HepG2 (cell line): ENCODE data around the gene EPS8L3. TPM values are rescaled to one million over a fixed set of nuclear protein-coding genes. Genes with fewer than 3 reads are reported as not detected.

Experiments used
- MED13 ChIP-seq: sonication (generic); formaldehyde crosslinking; IDR thresholded peaks from 2 replicates; pipeline ENCODE4 v1.5.0; 2020; ENCODE audit warnings: missing genetic modification reagents
- NONO ChIP-seq, 2 experiments: fragments of 450-650 bp in 1 of 2; sonication (generic) in 1 of 2; formaldehyde crosslinking in 1 of 2; IDR thresholded peaks in 1 of 2; conservative IDR thresholded peaks in 1 of 2; 2 replicates each; pipeline versions ENCODE4 v1.6.1 to v1.8.0; 2017 to 2022; ENCODE audit warnings: mild to moderate bottlenecking in 1 of 2, missing genetic modification reagents in 1 of 2, moderate library complexity in 1 of 2
- SOX13 ChIP-seq, 3 experiments: fragments of 450-650 bp in 1 of 3; sonication (generic) in 1 of 3; formaldehyde crosslinking in 1 of 3; IDR thresholded peaks in 2 of 3; conservative IDR thresholded peaks in 1 of 3; 2 replicates each; pipeline versions ENCODE4 v1.5.0 to v1.6.1; 2016 to 2020; ENCODE audit warnings: antibody characterized with exemption in 1 of 3, mild to moderate bottlenecking in 1 of 3, missing compliant biosample characterization in 1 of 3, missing genetic modification reagents in 1 of 3, moderate library complexity in 1 of 3
- ZBTB7A ChIP-seq: sonication (generic); formaldehyde crosslinking; IDR thresholded peaks from 2 replicates; pipeline ENCODE4 v1.8.0; 2022; ENCODE audit warnings: mild to moderate bottlenecking, missing genetic modification reagents
- ZBTB7B ChIP-seq: sonication (generic); formaldehyde crosslinking; IDR thresholded peaks from 2 replicates; pipeline ENCODE4 v1.4.0; 2020; ENCODE audit warnings: missing genetic modification reagents
- ZMAT3 ChIP-seq: sonication (generic); formaldehyde crosslinking; conservative IDR thresholded peaks from 2 replicates; pipeline ENCODE4 v1.7.0; 2021; ENCODE audit warnings: missing genetic modification reagents
- ZNF160 ChIP-seq: sonication (generic); formaldehyde crosslinking; IDR thresholded peaks from 2 replicates; pipeline ENCODE4 v1.8.0; 2022; ENCODE audit warnings: mild to moderate bottlenecking, inconsistent platforms, missing genetic modification reagents
- ZNF292 ChIP-seq: sonication (generic); formaldehyde crosslinking; IDR thresholded peaks from 2 replicates; pipeline ENCODE4 v1.8.1; 2022; ENCODE audit warnings: mild to moderate bottlenecking, low read depth, missing genetic modification reagents, borderline replicate concordance
- ZNF552 ChIP-seq: sonication (generic); formaldehyde crosslinking; IDR thresholded peaks from 2 replicates; pipeline ENCODE4 v1.9.0; 2022; ENCODE audit warnings: missing genetic modification reagents, mild to moderate bottlenecking, borderline replicate concordance
- ZNF629 ChIP-seq: sonication (generic); formaldehyde crosslinking; conservative IDR thresholded peaks from 2 replicates; pipeline ENCODE4 v1.5.0; 2020; ENCODE audit warnings: missing genetic modification reagents
- ZNF83 ChIP-seq: sonication (generic); formaldehyde crosslinking; IDR thresholded peaks from 2 replicates; pipeline ENCODE4 v1.4.0; 2020; ENCODE audit warnings: missing genetic modification reagents, mild to moderate bottlenecking, borderline replicate concordance
- polyA plus RNA-seq, 8 experiments: library from polyadenylated mRNA; depleted of rRNA in 3 of 8; stranded (reverse) in 7 of 8; unstranded in 1 of 8; fragments of >200 nt; fragmentation: Illumina TruSeq in 4 of 8; extraction: Trizol in 4 of 8; gene quantifications; 2 replicates each; pipeline versions ENCODE4 v1.2.1 to v1.2.3, GENCODE V29; 2011 to 2016; ENCODE audit warnings: low read depth in 4 of 8, missing spikeins in 1 of 8, mixed read lengths in 1 of 8; ENCODE audit not compliant: insufficient read depth in 1 of 8
- total RNA-seq, 5 experiments: library from RNA; depleted of rRNA; stranded (reverse); fragments of >200 nt; fragmentation: Illumina TruSeq; extraction: Trizol; gene quantifications; 2 replicates each; pipeline ENCODE4 v1.2.3, GENCODE V29; 2016; ENCODE audit warnings: low read depth in 1 of 5
- TF ChIP-seq, protein P1 (sequence below), 2 experiments: fragments of 450-650 bp in 1 of 2; sonication (generic) in 1 of 2; formaldehyde crosslinking in 1 of 2; IDR thresholded peaks; 2 replicates each; pipeline versions ENCODE4 v1.6.1 to v1.8.0; 2016 to 2022; ENCODE audit warnings: antibody characterized with exemption in 1 of 2, mild to moderate bottlenecking in 1 of 2, missing genetic modification reagents in 1 of 2
- TF ChIP-seq, protein P2 (sequence below): sonication (generic); IDR thresholded peaks from 2 replicates; pipeline ENCODE4 v1.6.1; 2016; ENCODE audit warnings: low read depth, borderline replicate concordance

The EPS8L3 gene
- total and polyA plus RNA-seq, 2 of the 13 experiments (the other 11 are each of a cell fraction or from before 2014, with no cell fraction given) = 18.2 to 106 TPM

DNA sequence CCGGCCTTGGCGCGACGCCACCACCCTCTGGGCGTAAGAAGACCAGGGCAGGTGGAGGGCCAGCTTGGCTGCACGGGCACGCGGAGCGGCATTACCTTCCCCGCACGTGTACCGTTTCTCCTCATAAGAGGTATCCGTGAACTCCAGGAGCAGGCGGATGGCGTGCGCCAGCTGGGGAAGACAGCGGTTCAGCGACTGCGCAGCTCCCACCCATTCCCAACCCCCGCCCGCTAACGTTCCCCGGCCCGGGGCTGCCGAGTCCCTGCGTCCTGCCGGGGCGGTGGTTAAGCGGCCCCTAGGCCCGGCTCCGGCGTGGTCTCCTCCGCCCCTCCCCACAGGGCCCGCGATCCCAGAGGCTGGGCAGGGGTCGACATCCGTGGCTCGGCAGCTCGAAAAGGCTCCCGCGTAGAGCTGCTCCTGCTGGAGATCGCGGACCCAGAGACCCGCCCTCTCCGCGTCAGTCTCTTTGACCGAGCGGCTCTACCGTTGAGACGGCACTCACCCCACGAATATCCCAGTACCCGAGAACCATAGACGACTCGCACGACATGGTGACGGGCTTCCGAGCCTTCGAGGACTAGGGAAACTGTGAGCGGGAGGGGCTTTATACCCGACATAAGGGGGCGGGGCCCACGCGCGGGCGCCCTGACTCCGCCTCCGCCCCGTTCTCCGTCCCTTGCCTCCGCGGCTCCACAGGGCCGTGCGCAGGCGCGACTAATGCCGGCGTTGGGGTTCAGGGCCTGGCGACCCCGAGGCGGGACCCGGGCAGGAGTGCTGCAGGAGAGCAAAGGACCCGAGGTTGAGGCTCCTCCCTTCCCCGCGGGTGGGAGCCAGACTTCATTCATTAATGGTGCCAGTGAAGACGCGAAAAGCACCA lies 23.7 kb downstream of the EPS8L3 start (continued):
- TF ChIP-seq ZNF160 (CRISPR knock-in tag) = no peak
- TF ChIP-seq ZMAT3 (CRISPR knock-in tag) = peak; percentile 1; the same call in 1 of the 2 replicates
- TF ChIP-seq NONO (IDR thresholded peaks at IDR 0.05) = no peak
- peak; percentile 14; the same call in 1 of the 2 replicates for TF ChIP-seq NONO (CRISPR knock-in tag; conservative IDR thresholded peaks at IDR 0.05)
- TF ChIP-seq ZNF292 (CRISPR knock-in tag) = peak; percentile 11; the same call in 1 of the 2 replicates
- TF ChIP-seq ZBTB7B (CRISPR knock-in tag) = no peak
- 0 out of 2 replicates have a peak, but pooled peaks have one; percentile 36 for TF ChIP-seq ZNF552
- TF ChIP-seq, protein P1, sequence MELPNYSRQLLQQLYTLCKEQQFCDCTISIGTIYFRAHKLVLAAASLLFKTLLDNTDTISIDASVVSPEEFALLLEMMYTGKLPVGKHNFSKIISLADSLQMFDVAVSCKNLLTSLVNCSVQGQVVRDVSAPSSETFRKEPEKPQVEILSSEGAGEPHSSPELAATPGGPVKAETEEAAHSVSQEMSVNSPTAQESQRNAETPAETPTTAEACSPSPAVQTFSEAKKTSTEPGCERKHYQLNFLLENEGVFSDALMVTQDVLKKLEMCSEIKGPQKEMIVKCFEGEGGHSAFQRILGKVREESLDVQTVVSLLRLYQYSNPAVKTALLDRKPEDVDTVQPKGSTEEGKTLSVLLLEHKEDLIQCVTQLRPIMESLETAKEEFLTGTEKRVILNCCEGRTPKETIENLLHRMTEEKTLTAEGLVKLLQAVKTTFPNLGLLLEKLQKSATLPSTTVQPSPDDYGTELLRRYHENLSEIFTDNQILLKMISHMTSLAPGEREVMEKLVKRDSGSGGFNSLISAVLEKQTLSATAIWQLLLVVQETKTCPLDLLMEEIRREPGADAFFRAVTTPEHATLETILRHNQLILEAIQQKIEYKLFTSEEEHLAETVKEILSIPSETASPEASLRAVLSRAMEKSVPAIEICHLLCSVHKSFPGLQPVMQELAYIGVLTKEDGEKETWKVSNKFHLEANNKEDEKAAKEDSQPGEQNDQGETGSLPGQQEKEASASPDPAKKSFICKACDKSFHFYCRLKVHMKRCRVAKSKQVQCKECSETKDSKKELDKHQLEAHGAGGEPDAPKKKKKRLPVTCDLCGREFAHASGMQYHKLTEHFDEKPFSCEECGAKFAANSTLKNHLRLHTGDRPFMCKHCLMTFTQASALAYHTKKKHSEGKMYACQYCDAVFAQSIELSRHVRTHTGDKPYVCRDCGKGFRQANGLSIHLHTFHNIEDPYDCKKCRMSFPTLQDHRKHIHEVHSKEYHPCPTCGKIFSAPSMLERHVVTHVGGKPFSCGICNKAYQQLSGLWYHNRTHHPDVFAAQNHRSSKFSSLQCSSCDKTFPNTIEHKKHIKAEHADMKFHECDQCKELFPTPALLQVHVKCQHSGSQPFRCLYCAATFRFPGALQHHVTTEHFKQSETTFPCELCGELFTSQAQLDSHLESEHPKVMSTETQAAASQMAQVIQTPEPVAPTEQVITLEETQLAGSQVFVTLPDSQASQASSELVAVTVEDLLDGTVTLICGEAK (IDR thresholded peaks at IDR 0.05) = no peak
- TF ChIP-seq, protein P1 (CRISPR knock-in tag; IDR thresholded peaks at IDR 0.05) = peak; percentile 55
- peak; percentile 29; the same call in 1 of the 2 replicates for TF ChIP-seq MED13 (CRISPR knock-in tag)
- TF ChIP-seq ZNF83 (CRISPR knock-in tag) = peak; percentile 92; the same call in 1 of the 2 replicates
- TF ChIP-seq SOX13 (IDR thresholded peaks at IDR 0.05) = no peak
- peak in 1 of 2 experiments; percentile 25; a peak in 1 of 4 replicates for TF ChIP-seq SOX13 (CRISPR knock-in tag; conservative IDR thresholded peaks at IDR 0.05 in 1 of 2, IDR thresholded peaks at IDR 0.05 in 1 of 2)
- no peak for TF ChIP-seq ZNF629 (CRISPR knock-in tag)
- 0 out of 2 replicates have a peak, but pooled peaks have one; percentile 36 for TF ChIP-seq ZBTB7A (CRISPR knock-in tag)
- TF ChIP-seq, protein P2, sequence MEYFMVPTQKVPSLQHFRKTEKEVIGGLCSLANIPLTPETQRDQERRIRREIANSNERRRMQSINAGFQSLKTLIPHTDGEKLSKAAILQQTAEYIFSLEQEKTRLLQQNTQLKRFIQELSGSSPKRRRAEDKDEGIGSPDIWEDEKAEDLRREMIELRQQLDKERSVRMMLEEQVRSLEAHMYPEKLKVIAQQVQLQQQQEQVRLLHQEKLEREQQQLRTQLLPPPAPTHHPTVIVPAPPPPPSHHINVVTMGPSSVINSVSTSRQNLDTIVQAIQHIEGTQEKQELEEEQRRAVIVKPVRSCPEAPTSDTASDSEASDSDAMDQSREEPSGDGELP = peak; percentile 50; the same call in 1 of the 2 replicates
